Stimulated activated CD4-positive, alpha-beta T cell treated with anti-CD3 and anti-CD28 coated beads, TNF-alpha, amount 100 ng/mL, for 4 hours (primary cell): ENCODE data around the gene TNS1.

Experiments
- DNase-seq, 3 experiments: peaks; one replicate each; pipeline ENCODE4 v3.0.0-alpha.2; 2020; ENCODE audit warnings: low read depth in 3 of 3

TNS1 gene

DNA sequence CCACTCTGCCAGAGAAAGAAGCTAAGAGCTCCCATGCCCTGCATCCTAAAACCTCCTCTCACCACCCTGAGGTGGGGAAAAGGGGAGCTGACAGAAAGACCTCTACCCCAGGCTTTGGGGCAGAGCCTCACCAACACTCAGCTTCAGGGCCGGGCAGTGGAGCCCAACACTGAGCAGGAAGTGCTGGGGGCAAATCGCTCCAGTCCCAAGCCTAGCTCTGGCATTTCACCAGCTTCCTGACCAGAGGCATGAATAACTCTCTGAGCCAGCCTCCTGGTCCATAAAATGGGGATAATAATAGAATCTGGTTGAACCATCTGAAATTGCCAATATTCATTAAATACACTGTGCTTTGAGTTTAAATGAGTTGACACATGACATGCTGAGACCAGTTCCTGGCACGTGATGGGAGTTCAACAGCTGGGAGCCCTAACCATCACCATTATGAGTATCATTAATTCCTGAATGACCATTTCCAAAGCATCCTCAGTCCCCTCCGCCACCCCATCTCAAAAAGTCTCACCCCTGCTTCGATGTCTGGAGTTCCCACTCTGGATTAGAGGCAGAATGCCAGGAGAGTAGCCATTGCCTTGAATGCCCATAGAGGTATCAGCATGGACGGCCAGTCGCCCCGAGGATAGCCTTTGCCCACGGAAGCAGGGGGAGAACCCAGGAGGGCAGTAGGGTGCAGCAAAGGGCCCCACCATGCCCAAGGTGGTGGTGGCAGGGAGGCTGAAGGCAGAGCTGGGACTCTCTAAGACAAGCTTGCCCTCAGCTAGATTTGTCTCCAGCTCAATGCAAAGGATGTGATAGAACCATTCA, 153.4 kb downstream of the TNS1 start:
- no peak for DNase-seq

DNA sequence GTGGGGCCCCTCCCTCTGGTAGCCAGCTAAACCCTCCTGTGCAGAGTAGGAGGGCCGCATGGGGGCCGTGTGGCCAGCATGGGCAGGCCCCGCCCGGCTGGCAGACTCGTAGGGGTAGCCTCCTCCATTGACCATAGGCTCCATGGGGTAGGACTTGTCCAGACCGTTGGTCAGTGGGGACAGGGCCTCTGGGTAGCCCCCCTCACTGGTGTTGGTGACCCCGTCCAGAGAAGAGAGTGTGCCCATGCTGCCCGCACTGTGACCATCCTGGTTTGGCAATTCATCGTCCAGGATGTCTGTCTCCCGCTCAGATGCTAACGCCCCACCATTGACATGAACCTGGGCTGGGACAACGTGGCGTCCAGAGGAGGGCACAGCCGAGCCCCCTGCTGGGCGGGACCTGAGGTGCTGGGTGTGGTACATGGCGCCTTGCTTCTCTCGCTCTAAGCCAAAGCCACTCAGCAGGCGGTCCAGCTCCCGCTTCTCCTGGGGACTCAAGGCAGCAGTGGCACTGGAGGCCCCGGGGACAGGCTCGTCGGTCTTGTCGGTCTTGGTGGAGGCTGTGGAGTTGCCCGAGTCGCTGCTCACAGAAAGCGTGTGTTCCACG, 154.3 kb downstream of the TNS1 start:
- no peak for DNase-seq

DNA sequence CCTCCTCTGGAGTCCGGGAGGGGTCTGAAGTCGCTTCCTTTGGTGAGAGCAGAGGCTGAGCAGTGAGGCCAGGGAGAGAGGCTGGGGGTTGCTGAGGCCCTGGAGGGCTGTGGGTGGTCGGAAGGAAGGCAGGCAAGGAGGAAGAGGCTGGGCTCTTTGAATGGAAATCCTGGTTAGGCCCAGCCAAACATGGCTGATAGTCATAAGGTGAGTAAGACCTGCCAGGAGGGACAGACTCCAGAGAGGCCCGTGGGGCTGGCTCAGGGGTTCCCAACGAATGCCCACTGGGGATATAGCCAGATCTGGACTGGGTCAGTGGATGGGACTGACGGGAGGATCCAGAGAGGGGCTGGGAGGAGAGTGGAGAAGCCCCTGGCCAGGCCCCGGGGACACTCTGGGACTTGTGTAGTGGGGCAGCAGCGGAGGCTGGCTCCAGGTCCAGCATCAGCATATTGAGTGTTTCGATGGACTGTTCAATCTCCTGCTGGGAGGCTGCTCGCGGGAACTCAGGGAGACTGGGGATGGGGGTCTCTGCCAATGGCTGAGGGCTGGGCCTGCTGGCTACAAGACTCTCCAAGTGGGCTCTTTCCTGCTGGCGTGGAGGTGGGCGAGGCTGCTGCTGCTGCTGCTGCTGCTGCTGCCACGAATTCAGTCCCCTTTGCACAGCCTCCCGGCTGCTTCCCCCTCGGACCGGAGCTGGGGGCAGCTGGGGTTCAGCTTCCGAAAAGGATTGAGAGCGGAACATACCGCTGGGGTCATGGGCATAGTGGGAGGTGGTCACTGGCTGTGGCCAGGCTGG, 155.0 kb downstream of the TNS1 start:
- no peak for DNase-seq

DNA sequence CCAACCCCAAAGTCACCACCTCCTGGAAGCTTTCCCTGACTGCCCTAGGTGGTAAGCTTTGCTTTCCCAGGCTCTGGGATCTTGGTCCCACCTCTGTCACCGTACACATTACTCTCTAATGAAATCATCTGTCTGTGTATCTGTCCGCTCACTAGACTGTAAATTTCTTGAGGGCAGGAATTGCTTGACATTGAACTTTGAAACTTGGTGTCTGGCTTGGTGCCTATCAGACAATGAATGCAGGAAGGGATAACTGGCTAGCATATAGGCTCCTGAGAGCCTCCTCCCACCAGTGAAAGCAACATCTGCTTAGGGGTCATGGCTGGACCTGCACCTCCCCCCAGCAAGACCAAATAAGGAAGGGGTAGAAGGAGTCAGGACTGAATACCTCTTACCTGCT, 155.7 kb downstream of the TNS1 start:
- no peak for DNase-seq

DNA sequence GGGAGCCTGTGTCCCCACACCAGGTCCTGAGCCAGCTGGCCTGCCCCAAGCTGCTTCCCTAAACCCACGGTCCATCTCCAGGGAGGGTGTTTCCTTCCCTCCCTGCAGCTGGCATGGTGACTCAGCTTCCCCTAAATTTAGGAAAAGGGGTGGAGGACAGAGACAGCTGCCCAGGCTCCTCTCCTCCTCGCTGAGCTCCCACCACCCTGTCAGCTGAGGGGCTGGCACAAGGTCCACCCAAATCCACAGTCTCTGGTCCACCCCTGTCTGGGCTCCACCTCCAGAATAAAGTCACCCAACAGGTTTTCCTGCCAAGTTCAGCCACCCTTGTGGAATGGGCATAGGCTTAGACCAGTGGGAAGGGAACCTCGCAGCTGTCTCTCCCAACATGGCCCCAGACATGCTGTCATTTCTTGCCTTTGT, 156.5 kb downstream of the TNS1 start:
- no peak for DNase-seq

DNA sequence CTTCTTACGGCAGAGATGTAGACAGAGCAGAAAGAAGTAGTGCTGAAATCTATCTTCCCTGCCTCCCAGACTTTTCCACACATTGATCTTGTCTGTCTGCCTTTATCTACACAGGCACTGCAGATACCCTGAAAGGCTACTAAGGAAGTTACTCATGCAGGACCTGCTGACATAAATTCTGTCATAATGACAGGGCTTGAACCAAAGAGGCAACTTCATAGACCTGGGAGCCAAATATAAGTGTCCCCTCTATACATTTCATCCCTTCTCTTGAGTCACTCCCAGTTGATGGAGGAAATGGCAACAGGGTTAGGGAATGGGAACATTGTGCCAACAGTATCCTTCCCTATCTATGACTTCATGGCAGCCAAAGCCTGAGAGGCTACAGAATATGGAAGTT, 157.5 kb downstream of the TNS1 start:
- no peak for DNase-seq

DNA sequence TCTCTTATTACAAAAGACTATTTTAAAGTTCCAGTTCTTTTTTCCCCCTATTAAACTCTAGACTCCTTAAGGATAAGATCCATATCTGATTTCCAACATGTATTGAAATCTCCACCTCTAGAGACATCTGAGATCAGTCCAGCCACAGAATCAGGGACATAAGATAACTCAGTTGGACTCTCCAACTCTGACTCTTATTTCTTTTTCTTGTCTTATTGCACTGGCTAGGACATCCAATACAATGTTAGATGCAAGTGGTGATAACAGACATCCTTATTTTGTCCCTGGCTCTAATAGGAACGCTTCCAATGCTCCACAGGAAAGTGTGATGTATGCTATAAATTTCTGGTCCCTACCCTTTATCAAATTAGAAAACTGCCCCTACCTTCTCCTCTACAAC, 158.1 kb downstream of the TNS1 start:
- DNase-seq, result no peak

DNA sequence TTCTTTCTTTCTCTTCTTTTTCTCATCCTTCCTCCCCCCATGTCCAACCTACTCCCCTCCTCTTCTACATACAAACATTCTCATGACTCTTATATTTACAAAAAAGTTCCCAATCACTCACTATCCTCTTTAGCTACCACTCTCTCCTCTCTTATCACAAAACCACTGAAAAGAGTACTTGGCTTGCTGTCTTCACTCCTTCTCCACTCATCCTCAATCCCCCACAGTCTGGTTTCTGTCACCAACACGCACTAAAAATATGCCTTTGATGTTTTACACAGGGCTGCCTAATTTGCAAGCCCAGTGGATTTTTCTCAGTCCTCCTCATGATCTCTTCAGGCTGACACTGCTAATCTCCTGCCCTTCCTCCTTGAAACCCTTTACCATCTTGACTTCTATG, 159.5 kb downstream of the TNS1 start:
- no peak for DNase-seq

DNA sequence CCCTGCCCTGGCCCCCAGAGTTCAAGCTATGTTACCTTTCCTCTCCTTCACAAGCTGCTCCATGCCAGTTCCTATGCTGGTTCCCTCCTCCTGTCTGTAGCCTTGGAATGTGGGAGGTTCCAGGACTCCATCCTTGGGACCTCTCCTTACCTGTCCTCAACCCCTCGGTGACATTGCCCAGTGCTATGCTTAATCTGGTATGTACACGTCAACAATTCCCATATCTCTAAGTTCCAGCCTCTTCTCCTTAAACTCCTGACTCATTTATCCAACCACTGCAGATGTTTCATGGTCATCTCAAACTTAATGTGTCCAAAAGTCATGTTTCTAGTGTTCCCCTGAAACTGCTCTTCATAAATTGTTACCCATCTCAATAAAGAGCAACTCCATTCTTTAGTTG, 160.8 kb downstream of the TNS1 start:
- no peak for DNase-seq

DNA sequence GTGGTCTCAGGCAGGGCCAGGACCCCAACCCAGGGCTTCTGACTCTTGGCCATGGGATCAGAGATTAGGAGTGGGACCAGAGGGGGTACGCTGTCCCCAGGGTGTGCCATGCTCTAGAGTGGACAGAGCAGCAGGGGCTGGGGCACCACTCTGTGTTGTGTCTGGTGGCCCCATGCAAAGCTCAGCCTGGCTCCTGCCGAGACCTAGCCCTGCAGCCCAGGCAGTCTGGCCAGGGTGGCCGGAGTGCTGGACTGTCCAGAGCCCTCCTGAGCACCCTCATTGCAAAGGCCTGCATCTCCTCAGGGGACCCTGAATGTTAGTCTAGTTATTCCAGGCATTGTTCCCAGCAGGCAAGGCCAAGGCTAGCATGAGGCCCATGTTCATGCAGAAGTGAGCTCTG, 162.3 kb downstream of the TNS1 start:
- DNase-seq, result no peak

DNA sequence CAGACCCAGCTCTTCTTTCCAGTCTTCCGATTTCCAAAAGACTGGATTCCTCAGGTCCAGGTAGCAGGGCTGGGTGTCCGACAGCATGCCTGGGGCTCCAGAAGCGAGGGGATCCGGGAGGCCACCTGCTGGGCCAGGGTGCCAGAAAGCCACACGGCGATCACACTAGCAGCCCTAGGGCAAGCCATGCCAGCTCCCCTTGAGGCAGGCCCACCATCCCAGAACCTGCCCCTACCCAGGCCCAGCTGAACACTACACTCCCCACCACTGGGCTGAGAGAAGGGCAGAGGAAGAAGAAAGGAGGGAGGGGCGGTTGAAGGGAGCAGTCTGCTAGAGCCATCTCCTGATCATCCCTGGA, 163.1 kb downstream of the TNS1 start:
- DNase-seq, result no peak

DNA sequence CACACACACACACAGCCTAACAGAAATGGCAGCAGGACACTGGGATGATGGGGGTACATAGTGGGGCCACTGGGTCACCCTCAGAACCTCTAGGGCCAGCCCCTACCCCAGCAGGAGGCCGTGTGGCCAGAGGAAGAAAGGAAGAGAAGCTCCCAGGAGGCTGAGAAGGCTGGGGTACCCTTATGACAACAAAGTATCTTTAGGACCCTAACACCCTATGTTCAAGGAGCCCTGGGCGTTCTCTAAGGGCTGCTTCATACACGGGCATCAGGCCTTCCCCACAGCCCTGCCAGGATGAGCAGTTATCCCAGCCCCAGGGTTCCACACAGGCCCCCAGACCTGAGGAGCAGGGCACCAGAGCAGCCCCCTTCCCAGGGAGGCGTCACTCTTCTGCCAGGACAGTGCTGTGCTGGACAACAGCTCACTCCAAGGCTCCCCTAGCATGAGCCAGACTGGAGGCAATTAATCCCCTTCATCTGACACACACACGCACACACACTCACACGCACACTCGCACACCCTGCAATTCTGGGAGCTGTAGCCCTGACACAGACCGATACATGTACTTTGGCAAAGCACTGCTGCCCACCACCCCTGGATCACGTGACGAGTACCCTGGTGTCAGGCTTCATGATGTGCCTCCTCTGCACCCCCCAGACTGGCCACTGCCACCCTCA, 163.6 kb downstream of the TNS1 start:
- DNase-seq, result no peak

DNA sequence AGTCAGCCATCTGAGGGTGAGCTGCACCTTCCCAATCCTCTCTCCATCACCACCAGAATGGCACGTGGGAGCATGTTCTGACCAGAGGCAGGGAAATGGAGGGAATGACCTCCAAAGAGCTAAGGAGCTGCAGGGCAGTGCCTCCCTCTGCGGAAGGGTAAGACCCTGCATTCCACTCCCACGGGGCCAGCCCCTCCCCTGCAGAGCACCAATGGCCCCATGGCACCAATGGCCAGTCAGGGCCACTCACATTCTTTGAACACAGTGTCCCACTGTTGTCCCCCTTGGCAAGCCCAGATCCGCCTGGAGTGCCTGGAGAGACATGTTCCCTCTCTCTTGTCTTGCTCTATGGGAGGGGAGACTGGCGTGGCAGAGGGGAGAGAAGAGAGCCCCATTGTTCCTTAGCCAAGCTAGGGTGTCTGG, 164.4 kb downstream of the TNS1 start:
- no peak for DNase-seq

DNA sequence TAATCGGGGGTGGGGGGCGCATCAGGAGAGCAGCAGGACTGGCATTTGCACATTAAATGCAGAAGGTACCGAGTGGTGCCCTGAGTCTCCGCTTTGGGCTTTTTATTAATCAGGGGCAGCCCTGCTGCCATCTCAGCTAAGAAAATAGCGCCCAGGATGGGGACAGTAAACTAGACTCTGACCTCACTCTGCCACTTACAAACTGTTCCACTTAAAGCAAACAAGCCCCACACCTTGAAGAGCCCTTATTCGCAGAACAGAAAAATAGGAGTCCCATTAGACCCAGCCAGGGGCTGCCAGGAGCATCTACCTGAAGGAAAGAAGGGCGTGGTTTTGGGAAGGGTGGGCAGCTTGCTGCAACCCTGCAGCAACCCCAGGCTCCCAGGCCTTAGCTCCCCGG, 165.3 kb downstream of the TNS1 start:
- DNase-seq, result no peak

DNA sequence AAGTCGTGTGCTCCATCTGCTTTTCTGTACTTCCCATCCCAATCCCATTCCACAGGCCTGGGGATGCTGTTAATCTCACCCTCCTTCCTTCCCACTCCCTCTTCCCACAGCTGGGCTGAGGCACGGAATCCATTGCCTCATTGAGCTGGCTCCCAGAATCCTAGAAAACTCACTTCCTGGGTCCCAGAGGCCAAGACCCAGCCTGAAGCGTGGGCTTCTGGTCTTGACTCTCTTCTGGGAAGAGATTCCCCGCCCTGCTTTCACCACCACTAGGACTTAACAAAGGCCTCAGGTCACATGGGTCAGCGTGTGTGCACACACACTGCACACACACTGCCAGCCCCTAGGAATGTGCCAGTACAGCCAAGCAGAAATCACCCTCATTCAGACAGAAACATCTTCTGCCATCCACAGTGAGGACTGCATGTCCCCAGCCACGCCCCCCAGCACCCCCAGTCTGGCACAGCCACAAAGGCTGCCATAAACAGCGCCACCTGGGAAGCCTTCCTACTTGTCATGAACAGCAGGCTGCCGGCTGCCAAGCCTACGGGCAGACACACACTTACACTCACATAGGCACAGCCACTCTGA, 165.8 kb downstream of the TNS1 start:
- DNase-seq, result no peak

DNA sequence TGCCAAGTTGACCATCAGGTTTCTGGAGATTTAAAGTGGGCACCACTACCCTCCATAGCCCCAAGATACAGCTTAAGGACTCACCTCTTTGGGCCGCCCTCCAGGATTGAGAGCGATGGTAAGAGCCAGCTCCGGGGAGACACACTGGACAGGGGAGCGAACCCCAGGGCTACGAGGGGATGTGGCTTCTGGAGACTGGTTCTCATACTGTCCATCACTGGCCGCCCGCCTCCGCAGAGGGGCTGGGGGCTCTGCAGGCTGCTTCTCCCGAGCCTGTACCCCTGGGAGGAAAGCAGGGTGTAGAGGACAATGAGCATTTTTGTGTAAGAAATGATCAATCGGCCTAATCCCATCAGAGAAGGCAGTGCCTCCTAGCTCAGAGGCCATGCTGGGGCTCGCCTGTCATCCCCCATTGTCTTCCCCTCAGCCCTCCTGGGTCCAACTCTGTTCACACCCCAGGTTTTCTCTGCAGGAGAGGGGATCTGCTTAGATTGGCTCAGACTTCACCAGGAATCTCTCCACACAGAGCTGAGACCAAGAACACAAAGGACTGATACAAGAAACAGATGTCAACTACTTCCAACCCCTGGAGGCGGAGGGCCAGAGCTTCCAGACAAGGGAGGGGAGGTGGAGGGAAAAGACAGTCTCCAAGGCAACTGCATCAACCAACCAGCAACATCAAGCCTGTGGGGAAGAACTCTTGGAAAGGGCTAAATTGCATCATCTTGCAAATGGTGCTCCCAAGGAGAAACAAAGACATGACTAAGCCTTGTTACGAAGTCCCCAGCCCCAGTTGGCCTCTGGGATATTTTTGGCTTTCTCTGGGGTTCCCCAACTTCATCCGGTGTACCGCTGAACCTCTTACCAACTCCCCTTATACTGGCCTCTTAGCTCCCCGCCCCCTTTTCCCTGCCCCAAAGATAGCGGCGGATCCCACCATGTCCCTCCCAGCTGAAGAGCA, 166.6 kb downstream of the TNS1 start:
- no peak for DNase-seq

DNA sequence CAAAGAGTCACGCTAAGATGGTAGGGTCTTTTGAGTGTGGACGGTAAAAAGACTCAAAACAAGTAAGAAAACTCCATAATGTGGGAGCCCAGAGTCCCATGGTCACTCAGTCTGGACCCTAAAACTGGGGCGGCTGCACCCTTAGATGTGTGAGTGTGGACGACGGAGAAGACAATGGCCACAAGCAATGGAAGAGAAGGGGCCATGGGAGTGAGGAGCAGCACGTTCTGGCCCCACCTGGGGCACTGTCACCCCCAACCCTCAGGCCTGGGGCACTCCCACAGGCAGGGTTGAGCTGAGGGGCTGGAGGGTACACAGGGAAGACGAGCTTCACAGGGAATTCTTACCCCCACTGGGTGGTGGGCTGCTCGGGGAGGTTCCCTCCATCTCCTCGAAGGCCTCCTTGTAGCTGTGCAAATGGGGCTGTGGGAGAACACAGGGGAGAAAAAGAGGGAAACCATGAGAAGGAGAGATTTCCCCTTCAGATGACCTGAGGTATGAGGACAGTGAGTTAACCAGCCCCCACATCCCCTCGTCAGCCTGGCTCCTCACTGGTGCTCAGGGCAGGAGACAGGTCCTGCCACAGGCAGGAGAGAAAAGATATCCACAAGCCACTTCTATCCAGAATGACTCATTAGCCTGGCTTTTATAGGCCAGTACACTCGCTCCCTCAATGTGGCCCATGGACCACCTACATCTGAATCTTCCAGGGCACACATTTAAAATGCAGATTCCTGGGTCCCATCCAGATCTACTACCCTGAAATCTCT, 167.9 kb downstream of the TNS1 start:
- no peak for DNase-seq

DNA sequence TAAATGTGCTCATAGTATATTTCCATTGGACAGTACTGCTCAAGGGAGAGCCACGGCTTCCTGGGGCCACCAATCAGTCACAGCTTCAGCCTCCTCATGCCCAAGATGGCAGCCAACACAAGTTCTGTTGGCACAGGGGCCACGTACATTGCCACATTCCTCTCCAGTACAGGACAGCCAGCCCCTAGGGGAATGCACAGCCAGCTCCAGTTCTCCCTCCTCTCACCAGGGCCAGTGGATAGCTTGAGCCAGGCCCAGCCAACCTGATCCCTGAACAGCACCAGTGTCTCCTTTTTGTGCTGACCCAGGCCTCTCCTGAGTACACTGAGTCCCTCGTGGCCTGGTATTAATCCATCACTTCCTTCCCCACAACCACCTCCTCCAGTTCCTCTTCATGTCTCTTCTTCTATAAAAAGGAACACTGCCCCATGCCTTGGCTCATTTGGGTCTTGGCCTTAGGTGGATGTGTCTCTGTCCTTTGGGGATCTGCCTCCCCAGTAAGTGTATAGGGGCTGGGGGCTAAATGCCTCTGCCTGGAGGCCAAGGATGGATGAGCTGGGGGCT, 168.7 kb downstream of the TNS1 start:
- DNase-seq, result no peak

DNA sequence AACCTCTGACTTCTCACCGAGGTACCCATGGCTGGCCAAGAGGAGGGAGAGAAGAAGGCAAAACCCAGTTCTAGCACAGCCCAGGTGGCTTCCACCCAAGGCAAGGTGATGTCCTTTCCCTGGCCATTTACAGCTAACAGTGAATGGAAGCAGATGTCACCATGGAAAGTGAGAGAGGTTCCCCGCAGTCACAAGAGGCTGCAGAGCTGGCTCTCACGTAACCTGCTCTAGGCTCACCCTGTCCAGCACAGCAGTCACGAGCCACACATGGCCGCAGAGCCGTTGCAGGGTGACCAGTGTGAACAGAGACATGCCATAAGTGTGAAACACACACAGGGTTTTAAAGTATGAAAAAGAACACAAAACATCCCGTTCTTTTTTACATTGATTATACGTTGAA, 169.4 kb downstream of the TNS1 start:
- DNase-seq, result no peak

DNA sequence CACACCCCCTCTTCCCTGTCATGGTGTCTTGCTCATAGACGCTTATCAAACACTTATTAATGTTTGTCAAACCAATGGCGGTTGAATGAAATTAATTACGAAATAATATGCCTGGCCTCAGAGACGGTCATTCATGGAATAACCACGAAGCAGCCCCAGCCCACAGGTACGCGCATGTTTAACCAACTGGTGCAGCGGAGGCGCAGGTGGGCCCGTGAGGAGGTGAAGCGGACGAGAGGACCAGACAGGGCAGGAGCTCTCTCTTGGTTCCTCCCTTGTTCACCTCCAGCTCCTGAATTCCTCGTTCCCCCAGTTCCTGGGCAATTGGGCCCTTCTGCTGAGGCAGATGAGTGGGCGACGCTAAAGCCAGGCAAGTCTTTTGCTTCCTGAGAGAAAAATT, 169.8 kb downstream of the TNS1 start:
- DNase-seq, result no peak
